Spleen (tissue), 11 donors: ENCODE results near the gene UNC13B. TPM values are rescaled to one million over a fixed set of nuclear protein-coding genes. Genes with fewer than 3 reads are reported as not detected.

ENCODE experiments used
- DNase-seq: peaks from one replicate; pipeline ENCODE4 v3.0.0-alpha.2; 2020
- H3K27ac ChIP-seq, 8 donors: fragments of 200-600 bp; sonication (generic) in 7 of 8; 1 replicate in 4 of 8; 2 replicates in 4 of 8; pipeline versions ENCODE4 v1.5.0 to v1.8.0; 2016 to 2021; ENCODE audit warnings: inconsistent platforms in 4 of 8, mild to moderate bottlenecking in 4 of 8, moderate library complexity in 1 of 8
- H3K27me3 ChIP-seq, 7 donors: fragments of 200-600 bp; sonication (generic) in 6 of 7; replicated peaks in 1 of 7; 1 replicate in 4 of 7; 2 replicates in 3 of 7; pipeline versions ENCODE4 v1.5.0 to v1.8.0; 2016 to 2021; ENCODE audit warnings: inconsistent platforms in 3 of 7, mild to moderate bottlenecking in 1 of 7
- H3K36me3 ChIP-seq, 6 donors: fragments of 200-600 bp; sonication (generic) in 5 of 6; 1 replicate in 4 of 6; 2 replicates in 2 of 6; pipeline versions ENCODE4 v1.5.0 to v1.8.0; 2016 to 2021; ENCODE audit warnings: inconsistent platforms in 2 of 6
- H3K4me1 ChIP-seq, 6 donors: fragments of 200-600 bp; sonication (generic) in 5 of 6; 1 replicate in 3 of 6; 2 replicates in 3 of 6; pipeline versions ENCODE4 v1.5.0 to v1.8.0; 2016 to 2021; ENCODE audit warnings: inconsistent platforms in 3 of 6
- H3K4me3 ChIP-seq, 8 donors: fragments of 200-600 bp; sonication (generic) in 7 of 8; 1 replicate in 4 of 8; 2 replicates in 4 of 8; pipeline versions ENCODE4 v1.5.0 to v1.8.0; 2016 to 2021; ENCODE audit warnings: inconsistent platforms in 4 of 8, mild to moderate bottlenecking in 4 of 8, moderate library complexity in 2 of 8
- H3K9me3 ChIP-seq, 8 donors: fragments of 200-600 bp; sonication (generic) in 7 of 8; 1 replicate in 4 of 8; 2 replicates in 4 of 8; pipeline versions ENCODE4 v1.5.0 to v1.8.0; 2016 to 2021; ENCODE audit warnings: inconsistent platforms in 4 of 8
- POLR2A ChIP-seq, 3 donors: fragments of 450-650 bp; IDR thresholded peaks; one replicate each; pipeline ENCODE4 v1.5.1; 2017; ENCODE audit warnings: antibody characterized with exemption in 3 of 3, mild to moderate bottlenecking in 1 of 3
- POLR2AphosphoS5 ChIP-seq, 3 donors: sonication (generic); formaldehyde crosslinking; IDR thresholded peaks; one replicate each; pipeline ENCODE4 v1.5.1; 2017; ENCODE audit warnings: antibody characterized with exemption in 3 of 3
- WGBS, 5 donors: extraction: QIAGEN DNeasy Blood & Tissue Kit in 3 of 5; methylation state at CpG; one replicate each; pipeline versions ENCODE4 v1.1.5 to v1.1.7; 2013 to 2018; 5-methylcytosine and 5-hydroxymethylcytosine counted together
- intact Hi-C: fragments of 100-400 bp; cut with DNase I; formaldehyde crosslinking; loops from one replicate; pipeline ENCODE4 v1.15.0; 2023; ENCODE audit warnings: low total_unique reads
- polyA plus RNA-seq, 3 donors: library from polyadenylated mRNA; stranded (reverse); fragments of 200-250 nt; gene quantifications; one replicate each; pipeline ENCODE4 v1.2.1, GENCODE V29; 2013
- total RNA-seq, 7 donors: library from RNA; depleted of rRNA in 3 of 7; stranded (reverse); fragments of >200 nt in 3 of 7; fragmentation: NEBNext Ultra II Directional in 4 of 7; extraction: Animal tissue kit (Norgen Biotek cat#: 25700) in 4 of 7; gene quantifications; one replicate each; pipeline versions ENCODE4 v1.1.0 to v1.2.1, GENCODE V29; 2016 to 2021
- TF ChIP-seq, protein P1 (sequence below), 11 experiments: fragments of 200-600 bp in 7 of 11; fragments of 450-650 bp in 4 of 11; sonication (generic) in 4 of 11; IDR thresholded peaks in 8 of 11; conservative IDR thresholded peaks in 3 of 11; 1 replicate in 7 of 11; 2 replicates in 4 of 11; pipeline versions ENCODE4 v1.4.0 to v1.8.0; 2016 to 2021; ENCODE audit warnings: antibody characterized with exemption in 11 of 11, inconsistent platforms in 4 of 11, mild to moderate bottlenecking in 1 of 11
- donor health status: healthy with polysubstance abuse.
- donor health status: DM: no; HTN: no; CAD: no; lungs with moderate emphysema.
- donor health status: DM: no; HTN: no; CAD: no.
- donor health status: Bipolar disorder and iron deficiency.
- donor health status: healthy.
- donor health status: DM: no; HTN: no; CAD: no.
- donor health status: DM: yes; HTN: yes; CAD: no.

UNC13B gene
- total and polyA plus RNA-seq, 10 donors: 2.4 to 18.7 (median 12.1) TPM

DNA sequence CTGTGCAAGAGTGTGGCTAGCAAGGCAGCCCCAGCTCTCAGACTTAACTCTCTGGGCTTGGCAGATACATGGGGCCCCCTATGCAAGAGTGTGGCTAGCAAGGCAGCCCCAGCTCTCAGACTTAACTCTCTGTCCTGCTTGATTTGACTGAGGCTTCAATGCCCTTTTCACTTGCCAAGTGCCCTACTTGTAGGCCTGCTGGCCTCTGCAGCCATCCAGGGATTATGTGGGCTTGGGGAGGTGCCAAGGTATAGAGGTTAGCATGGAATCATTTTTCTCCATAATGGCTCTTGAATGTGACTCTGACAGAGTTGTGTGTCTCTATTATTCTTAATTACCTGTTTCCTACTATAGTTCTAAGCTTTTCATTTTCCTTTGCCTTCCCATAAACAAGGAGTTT is 212.6 kb downstream of the UNC13B start:
- no peaks in the 10 kb centered on the region for H3K27me3 ChIP-seq
- DNase-seq: no peak
- H3K36me3 ChIP-seq: peaks cover 0 to 9% (median 0%) of the 10 kb centered on the region in 6 donors
- intact Hi-C loops: no loop called here
- no peak overlapping the region for H3K27ac ChIP-seq
- H3K4me1 ChIP-seq: no peaks in the 10 kb centered on the region
- TF ChIP-seq, protein P1, sequence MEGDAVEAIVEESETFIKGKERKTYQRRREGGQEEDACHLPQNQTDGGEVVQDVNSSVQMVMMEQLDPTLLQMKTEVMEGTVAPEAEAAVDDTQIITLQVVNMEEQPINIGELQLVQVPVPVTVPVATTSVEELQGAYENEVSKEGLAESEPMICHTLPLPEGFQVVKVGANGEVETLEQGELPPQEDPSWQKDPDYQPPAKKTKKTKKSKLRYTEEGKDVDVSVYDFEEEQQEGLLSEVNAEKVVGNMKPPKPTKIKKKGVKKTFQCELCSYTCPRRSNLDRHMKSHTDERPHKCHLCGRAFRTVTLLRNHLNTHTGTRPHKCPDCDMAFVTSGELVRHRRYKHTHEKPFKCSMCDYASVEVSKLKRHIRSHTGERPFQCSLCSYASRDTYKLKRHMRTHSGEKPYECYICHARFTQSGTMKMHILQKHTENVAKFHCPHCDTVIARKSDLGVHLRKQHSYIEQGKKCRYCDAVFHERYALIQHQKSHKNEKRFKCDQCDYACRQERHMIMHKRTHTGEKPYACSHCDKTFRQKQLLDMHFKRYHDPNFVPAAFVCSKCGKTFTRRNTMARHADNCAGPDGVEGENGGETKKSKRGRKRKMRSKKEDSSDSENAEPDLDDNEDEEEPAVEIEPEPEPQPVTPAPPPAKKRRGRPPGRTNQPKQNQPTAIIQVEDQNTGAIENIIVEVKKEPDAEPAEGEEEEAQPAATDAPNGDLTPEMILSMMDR (IDR thresholded peaks at IDR 0.05 in 8 of 11, conservative IDR thresholded peaks at IDR 0.05 in 3 of 11): no peak
- TF ChIP-seq POLR2AphosphoS5 (IDR thresholded peaks at IDR 0.05) (no peak), POLR2A (IDR thresholded peaks at IDR 0.05) (no peak)
- H3K9me3 ChIP-seq: no peaks in the 10 kb centered on the region
- no peak overlapping the region for H3K4me3 ChIP-seq

DNA sequence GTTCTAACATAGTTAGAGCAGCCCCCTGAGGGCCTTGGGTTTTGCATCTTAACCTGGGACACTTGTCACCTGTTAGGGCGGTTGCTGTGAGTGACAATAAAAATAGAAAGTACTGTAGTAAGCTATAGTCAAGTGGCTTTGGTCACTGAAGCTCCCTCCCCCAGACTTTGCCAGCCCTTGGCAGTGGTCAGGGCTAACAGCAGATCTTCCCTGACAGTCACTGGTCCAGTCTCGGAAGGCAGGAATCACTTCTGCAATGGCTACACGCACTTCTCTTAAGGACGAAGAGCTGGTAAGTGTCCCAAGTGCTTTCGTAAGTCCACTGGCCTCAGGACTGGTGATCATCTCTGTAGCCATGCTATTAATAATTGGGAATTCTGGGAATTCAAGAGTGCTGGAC is 213.1 kb downstream of the UNC13B start:
- Histone ChIP-seq H3K4me3 (no peak overlapping the region), H3K27me3 (no peaks in the 10 kb centered on the region), H3K9me3 (no peaks in the 10 kb centered on the region), H3K36me3 (peaks cover 0 to 9% (median 0%) of the 10 kb centered on the region in 6 donors), H3K27ac (no peak overlapping the region), H3K4me1 (no peaks in the 10 kb centered on the region)
- 92 to 96% (median 95%) methylated on average over 5 of the region's 5 CpGs for WGBS, 5 donors
- no peak for DNase-seq
- intact Hi-C loops: no loop called here
- TF ChIP-seq, protein P1 (IDR thresholded peaks at IDR 0.05 in 8 of 11, conservative IDR thresholded peaks at IDR 0.05 in 3 of 11): no peak
- TF ChIP-seq POLR2A (IDR thresholded peaks at IDR 0.05) (no peak), POLR2AphosphoS5 (IDR thresholded peaks at IDR 0.05) (no peak)

DNA sequence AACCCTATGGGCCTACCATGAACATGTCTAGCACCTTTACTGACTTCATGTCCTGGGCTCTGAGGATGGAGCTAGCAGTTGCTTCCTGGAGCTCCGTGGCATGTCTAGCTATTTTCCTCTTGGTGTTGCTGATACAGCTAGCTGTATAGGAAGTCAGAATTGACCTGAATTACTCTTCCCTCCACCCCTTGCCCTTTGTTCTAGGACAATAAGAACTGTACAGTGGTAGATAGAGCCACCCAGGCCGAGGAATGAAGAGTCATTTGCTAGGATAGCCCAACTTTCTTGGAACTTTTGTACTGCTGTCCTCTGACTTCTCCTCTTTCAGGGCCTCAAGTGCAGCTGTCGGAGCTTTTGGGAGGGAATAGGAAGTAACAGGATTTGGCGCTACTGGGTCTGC is 218.2 kb downstream of the UNC13B start:
- intact Hi-C loops: no loop called here

DNA sequence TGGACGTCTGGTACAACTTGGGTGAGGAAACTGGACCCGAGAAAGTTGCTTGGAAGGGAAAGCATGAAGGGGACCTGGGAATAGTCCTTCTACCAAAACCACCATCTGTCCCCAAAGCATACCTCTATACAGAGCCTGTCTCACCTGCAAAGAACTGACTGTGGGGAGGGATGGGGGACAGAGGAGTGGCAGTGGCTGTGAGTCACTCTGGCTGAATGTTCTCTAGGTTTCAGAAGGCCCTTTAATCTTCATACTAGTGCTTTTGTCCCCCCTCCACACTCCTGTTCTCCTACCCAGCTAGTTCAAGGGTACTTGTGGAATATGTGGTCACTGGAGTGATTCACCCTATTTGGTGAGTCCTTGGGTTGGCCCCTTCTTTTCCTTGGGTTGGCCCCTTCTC is 218.8 kb downstream of the UNC13B start:
- H3K27ac ChIP-seq: no peak overlapping the region
- intact Hi-C loops: no loop called here
- no peak overlapping the region for H3K4me3 ChIP-seq
- DNase-seq: no peak
- peaks cover 0 to 25% (median 4%) of the 10 kb centered on the region in 6 donors for H3K36me3 ChIP-seq
- no peaks in the 10 kb centered on the region for H3K9me3 ChIP-seq
- H3K27me3 ChIP-seq: no peaks in the 10 kb centered on the region
- no peaks in the 10 kb centered on the region for H3K4me1 ChIP-seq
- WGBS, 5 donors: 83 to 96% (median 93%) methylated on average over 2 of the region's 2 CpGs
- no peak for TF ChIP-seq POLR2A (IDR thresholded peaks at IDR 0.05)
- TF ChIP-seq, protein P1 (IDR thresholded peaks at IDR 0.05 in 8 of 11, conservative IDR thresholded peaks at IDR 0.05 in 3 of 11): no peak
- no peak for TF ChIP-seq POLR2AphosphoS5 (IDR thresholded peaks at IDR 0.05)

More for the DNA sequence above, 218.2 kb downstream of the UNC13B start:
- 78 to 87% (median 84%) methylated on average over 4 of the region's 4 CpGs for WGBS, 5 donors
- no peak overlapping the region for H3K4me3 ChIP-seq
- no peaks in the 10 kb centered on the region for H3K4me1 ChIP-seq
- no peaks in the 10 kb centered on the region for H3K9me3 ChIP-seq
- no peak for DNase-seq
- H3K27me3 ChIP-seq: no peaks in the 10 kb centered on the region
- TF ChIP-seq, protein P1 (IDR thresholded peaks at IDR 0.05 in 8 of 11, conservative IDR thresholded peaks at IDR 0.05 in 3 of 11): no peak
- no peak for TF ChIP-seq POLR2AphosphoS5 (IDR thresholded peaks at IDR 0.05)
- TF ChIP-seq POLR2A (IDR thresholded peaks at IDR 0.05): no peak
- peaks cover 0 to 24% (median 4%) of the 10 kb centered on the region in 6 donors for H3K36me3 ChIP-seq
- H3K27ac ChIP-seq: no peak overlapping the region
